WTC11 (cell line): ENCODE measurements around the gene AGO4.

ENCODE experiments used
- CREB1 ChIP-seq: sonication (generic); formaldehyde crosslinking; IDR thresholded peaks from 2 replicates; pipeline ENCODE4 v1.8.0; 2023; ENCODE audit warnings: mild to moderate bottlenecking, missing genetic modification reagents
- JAZF1 ChIP-seq: fragments of 250-450 bp; sonication (Bioruptor Pico); IDR thresholded peaks from 2 replicates; pipeline ENCODE4 v1.9.0; 2021; ENCODE audit warnings: moderate library complexity, mild to moderate bottlenecking, inconsistent platforms
- JUN ChIP-seq: sonication (generic); formaldehyde crosslinking; IDR thresholded peaks from 2 replicates; pipeline ENCODE4 v1.8.0; 2023; ENCODE audit warnings: mild to moderate bottlenecking, missing genetic modification reagents
- KAT7 ChIP-seq: sonication (generic); formaldehyde crosslinking; IDR thresholded peaks from 2 replicates; pipeline ENCODE4 v1.8.1; 2023; ENCODE audit warnings: missing genetic modification reagents, mild to moderate bottlenecking, borderline replicate concordance
- SP1 ChIP-seq: sonication (generic); formaldehyde crosslinking; conservative IDR thresholded peaks from 2 replicates; pipeline ENCODE4 v1.8.1; 2022; ENCODE audit warnings: missing genetic modification reagents
- TEAD1 ChIP-seq: sonication (generic); formaldehyde crosslinking; IDR thresholded peaks from 2 replicates; pipeline ENCODE4 v1.8.0; 2022; ENCODE audit warnings: mild to moderate bottlenecking, missing genetic modification reagents
- TP53 ChIP-seq: sonication (generic); formaldehyde crosslinking; IDR thresholded peaks from 2 replicates; pipeline ENCODE4 v1.8.1; 2023; ENCODE audit warnings: mild to moderate bottlenecking, missing genetic modification reagents
- ZNF121 ChIP-seq: sonication (generic); formaldehyde crosslinking; IDR thresholded peaks from 2 replicates; pipeline ENCODE4 v1.8.0; 2023; ENCODE audit warnings: missing genetic modification reagents
- ZNF416 ChIP-seq: fragments of 250-450 bp; sonication (Bioruptor Pico); IDR thresholded peaks from 2 replicates; pipeline ENCODE4 v1.9.0; 2021; ENCODE audit warnings: mild to moderate bottlenecking, inconsistent platforms
- TF ChIP-seq, protein P1 (sequence below): fragments of 200-600 bp; IDR thresholded peaks from 2 replicates; pipeline ENCODE4 v1.8.0; 2022; ENCODE audit warnings: antibody characterized with exemption
- TF ChIP-seq, protein P2 (sequence below): sonication (generic); formaldehyde crosslinking; IDR thresholded peaks from 2 replicates; pipeline ENCODE4 v1.8.0; 2023; ENCODE audit warnings: missing genetic modification reagents, mild to moderate bottlenecking, borderline replicate concordance
- TF ChIP-seq, protein P3 (sequence below): sonication (generic); formaldehyde crosslinking; IDR thresholded peaks from 2 replicates; pipeline ENCODE4 v1.8.1; 2023; ENCODE audit warnings: mild to moderate bottlenecking, missing genetic modification reagents

DNA sequence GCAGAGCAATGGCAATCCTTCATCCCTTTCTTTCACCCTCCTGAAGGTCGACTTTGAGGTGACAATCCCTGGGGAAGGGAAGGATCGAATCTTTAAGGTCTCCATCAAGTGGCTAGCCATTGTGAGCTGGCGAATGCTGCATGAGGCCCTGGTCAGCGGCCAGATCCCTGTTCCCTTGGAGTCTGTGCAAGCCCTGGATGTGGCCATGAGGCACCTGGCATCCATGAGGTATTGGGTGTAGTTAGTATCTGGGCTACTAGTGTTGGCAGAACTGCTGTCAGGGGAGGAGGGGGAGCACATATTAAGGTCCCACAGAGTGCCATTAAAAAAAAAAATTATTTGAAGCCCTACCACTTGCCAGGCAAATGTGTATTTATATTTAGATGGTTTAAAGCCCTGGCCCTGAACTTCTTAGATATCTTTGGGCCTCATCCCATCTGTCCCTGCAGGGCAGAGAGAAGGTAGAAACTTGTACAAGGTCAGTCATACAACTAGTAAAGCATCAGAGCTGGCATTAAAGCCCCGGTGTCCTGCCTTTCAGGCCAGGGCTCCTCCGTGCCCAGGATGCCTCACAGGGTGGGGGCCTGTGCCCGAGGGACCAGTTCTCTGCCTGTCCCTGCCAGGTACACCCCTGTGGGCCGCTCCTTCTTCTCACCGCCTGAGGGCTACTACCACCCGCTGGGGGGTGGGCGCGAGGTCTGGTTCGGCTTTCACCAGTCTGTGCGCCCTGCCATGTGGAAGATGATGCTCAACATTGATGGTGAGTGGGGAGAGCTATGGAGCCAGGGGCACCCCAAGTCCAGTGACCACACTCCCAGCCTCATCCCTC is 85.4 kb downstream of the AGO4 start:
- TF ChIP-seq, protein P1, sequence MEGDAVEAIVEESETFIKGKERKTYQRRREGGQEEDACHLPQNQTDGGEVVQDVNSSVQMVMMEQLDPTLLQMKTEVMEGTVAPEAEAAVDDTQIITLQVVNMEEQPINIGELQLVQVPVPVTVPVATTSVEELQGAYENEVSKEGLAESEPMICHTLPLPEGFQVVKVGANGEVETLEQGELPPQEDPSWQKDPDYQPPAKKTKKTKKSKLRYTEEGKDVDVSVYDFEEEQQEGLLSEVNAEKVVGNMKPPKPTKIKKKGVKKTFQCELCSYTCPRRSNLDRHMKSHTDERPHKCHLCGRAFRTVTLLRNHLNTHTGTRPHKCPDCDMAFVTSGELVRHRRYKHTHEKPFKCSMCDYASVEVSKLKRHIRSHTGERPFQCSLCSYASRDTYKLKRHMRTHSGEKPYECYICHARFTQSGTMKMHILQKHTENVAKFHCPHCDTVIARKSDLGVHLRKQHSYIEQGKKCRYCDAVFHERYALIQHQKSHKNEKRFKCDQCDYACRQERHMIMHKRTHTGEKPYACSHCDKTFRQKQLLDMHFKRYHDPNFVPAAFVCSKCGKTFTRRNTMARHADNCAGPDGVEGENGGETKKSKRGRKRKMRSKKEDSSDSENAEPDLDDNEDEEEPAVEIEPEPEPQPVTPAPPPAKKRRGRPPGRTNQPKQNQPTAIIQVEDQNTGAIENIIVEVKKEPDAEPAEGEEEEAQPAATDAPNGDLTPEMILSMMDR, result no peak
- TF ChIP-seq SP1 (CRISPR knock-in tag) (no peak), JUN (CRISPR knock-in tag) (no peak), CREB1 (CRISPR knock-in tag) (no peak), ZNF416 (CRISPR knock-in tag) (no peak), KAT7 (CRISPR knock-in tag) (no peak), TP53 (CRISPR knock-in tag) (no peak), ZNF121 (CRISPR knock-in tag) (no peak), JAZF1 (CRISPR knock-in tag) (no peak), TEAD1 (CRISPR knock-in tag) (no peak)
- TF ChIP-seq, protein P2, sequence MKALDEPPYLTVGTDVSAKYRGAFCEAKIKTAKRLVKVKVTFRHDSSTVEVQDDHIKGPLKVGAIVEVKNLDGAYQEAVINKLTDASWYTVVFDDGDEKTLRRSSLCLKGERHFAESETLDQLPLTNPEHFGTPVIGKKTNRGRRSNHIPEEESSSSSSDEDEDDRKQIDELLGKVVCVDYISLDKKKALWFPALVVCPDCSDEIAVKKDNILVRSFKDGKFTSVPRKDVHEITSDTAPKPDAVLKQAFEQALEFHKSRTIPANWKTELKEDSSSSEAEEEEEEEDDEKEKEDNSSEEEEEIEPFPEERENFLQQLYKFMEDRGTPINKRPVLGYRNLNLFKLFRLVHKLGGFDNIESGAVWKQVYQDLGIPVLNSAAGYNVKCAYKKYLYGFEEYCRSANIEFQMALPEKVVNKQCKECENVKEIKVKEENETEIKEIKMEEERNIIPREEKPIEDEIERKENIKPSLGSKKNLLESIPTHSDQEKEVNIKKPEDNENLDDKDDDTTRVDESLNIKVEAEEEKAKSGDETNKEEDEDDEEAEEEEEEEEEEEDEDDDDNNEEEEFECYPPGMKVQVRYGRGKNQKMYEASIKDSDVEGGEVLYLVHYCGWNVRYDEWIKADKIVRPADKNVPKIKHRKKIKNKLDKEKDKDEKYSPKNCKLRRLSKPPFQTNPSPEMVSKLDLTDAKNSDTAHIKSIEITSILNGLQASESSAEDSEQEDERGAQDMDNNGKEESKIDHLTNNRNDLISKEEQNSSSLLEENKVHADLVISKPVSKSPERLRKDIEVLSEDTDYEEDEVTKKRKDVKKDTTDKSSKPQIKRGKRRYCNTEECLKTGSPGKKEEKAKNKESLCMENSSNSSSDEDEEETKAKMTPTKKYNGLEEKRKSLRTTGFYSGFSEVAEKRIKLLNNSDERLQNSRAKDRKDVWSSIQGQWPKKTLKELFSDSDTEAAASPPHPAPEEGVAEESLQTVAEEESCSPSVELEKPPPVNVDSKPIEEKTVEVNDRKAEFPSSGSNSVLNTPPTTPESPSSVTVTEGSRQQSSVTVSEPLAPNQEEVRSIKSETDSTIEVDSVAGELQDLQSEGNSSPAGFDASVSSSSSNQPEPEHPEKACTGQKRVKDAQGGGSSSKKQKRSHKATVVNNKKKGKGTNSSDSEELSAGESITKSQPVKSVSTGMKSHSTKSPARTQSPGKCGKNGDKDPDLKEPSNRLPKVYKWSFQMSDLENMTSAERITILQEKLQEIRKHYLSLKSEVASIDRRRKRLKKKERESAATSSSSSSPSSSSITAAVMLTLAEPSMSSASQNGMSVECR, result no peak
- TF ChIP-seq, protein P3, sequence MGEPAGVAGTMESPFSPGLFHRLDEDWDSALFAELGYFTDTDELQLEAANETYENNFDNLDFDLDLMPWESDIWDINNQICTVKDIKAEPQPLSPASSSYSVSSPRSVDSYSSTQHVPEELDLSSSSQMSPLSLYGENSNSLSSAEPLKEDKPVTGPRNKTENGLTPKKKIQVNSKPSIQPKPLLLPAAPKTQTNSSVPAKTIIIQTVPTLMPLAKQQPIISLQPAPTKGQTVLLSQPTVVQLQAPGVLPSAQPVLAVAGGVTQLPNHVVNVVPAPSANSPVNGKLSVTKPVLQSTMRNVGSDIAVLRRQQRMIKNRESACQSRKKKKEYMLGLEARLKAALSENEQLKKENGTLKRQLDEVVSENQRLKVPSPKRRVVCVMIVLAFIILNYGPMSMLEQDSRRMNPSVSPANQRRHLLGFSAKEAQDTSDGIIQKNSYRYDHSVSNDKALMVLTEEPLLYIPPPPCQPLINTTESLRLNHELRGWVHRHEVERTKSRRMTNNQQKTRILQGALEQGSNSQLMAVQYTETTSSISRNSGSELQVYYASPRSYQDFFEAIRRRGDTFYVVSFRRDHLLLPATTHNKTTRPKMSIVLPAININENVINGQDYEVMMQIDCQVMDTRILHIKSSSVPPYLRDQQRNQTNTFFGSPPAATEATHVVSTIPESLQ, result no peak
